Fibroblast of lung (primary cell): ENCODE results near the gene RET. TPM values are rescaled to one million over a fixed set of nuclear protein-coding genes. Genes with fewer than 3 reads are reported as not detected.

Experiments
- DNase-seq, 2 donors: peaks; one replicate each; pipeline versions ENCODE4 v3.0.0 to v3.0.0-alpha.2; 2010; ENCODE audit warnings: low read depth in 2 of 2
- H2AFZ ChIP-seq: 2 replicates; pipeline ENCODE4 v1.5.1; 2012; ENCODE audit warnings: low read length, control low read depth, inconsistent platforms
- H3K27ac ChIP-seq: 2 replicates; pipeline ENCODE4 v1.5.1; 2011; ENCODE audit warnings: low read length, control low read depth; ENCODE audit not compliant: insufficient read depth
- H3K27me3 ChIP-seq: 2 replicates; pipeline ENCODE4 v1.5.1; 2011; ENCODE audit warnings: mild to moderate bottlenecking, low read length; ENCODE audit not compliant: control insufficient read depth, insufficient read depth
- H3K36me3 ChIP-seq: 2 replicates; pipeline ENCODE4 v1.5.1; 2011; ENCODE audit warnings: low read length; ENCODE audit not compliant: control insufficient read depth, insufficient read depth
- H3K4me1 ChIP-seq: 2 replicates; pipeline ENCODE4 v1.5.1; 2011; ENCODE audit warnings: low read length; ENCODE audit not compliant: control insufficient read depth, insufficient read depth; ENCODE audit errors: extremely low read depth
- H3K4me2 ChIP-seq: 2 replicates; pipeline ENCODE4 v1.5.1; 2011; ENCODE audit warnings: low read length, control low read depth; ENCODE audit not compliant: insufficient read depth; ENCODE audit errors: extremely low read depth
- H3K4me3 ChIP-seq, 4 experiments: fragments of 200-600 bp in 1 of 4; sonication (generic) in 1 of 4; replicated peaks in 1 of 4; 2 replicates each; pipeline ENCODE4 v1.5.1; 2011 to 2016; ENCODE audit warnings: low read length in 4 of 4, low read depth in 3 of 4, mild to moderate bottlenecking in 3 of 4, control low read depth in 2 of 4, inconsistent platforms in 1 of 4, mixed read lengths in 1 of 4; ENCODE audit not compliant: insufficient read depth in 1 of 4; ENCODE audit errors: control extremely low read depth in 1 of 4
- H3K79me2 ChIP-seq: 2 replicates; pipeline ENCODE4 v1.5.1; 2012; ENCODE audit warnings: mild to moderate bottlenecking, low read length, inconsistent platforms; ENCODE audit not compliant: control insufficient read depth, insufficient read depth
- H3K9ac ChIP-seq: 2 replicates; pipeline ENCODE4 v1.5.1; 2011; ENCODE audit warnings: mild to moderate bottlenecking, low read length, control low read depth; ENCODE audit not compliant: insufficient read depth
- H3K9me3 ChIP-seq: 2 replicates; pipeline ENCODE4 v1.5.1; 2012; ENCODE audit warnings: low read depth, low read length; ENCODE audit not compliant: control insufficient read depth, insufficient read depth
- H4K20me1 ChIP-seq: 2 replicates; pipeline ENCODE4 v1.5.1; 2011; ENCODE audit warnings: low read length; ENCODE audit not compliant: control insufficient read depth, insufficient read depth; ENCODE audit errors: extremely low read depth
- CTCF ChIP-seq, 2 donors: IDR thresholded peaks in 1 of 2; conservative IDR thresholded peaks in 1 of 2; 1 replicate in 1 of 2; 2 replicates in 1 of 2; pipeline ENCODE4 v1.5.1; 2011 to 2012; ENCODE audit warnings: low read length in 2 of 2, control low read depth in 1 of 2, inconsistent platforms in 1 of 2, low read depth in 1 of 2, mild to moderate bottlenecking in 1 of 2
- EZH2 ChIP-seq: IDR thresholded peaks from 2 replicates; pipeline ENCODE4 v1.5.1; 2012; ENCODE audit warnings: low read length, control low read depth, mild to moderate bottlenecking; ENCODE audit errors: missing control alignments
- polyA plus RNA-seq, 2 donors: library from polyadenylated mRNA; depleted of rRNA in 1 of 2; stranded (reverse) in 1 of 2; unstranded in 1 of 2; fragments of >200 nt; gene quantifications; 2 replicates each; pipeline ENCODE4 v1.2.1, GENCODE V29; 2011 to 2012; ENCODE audit warnings: missing spikeins in 1 of 2
- total RNA-seq: library from RNA; depleted of rRNA; stranded (reverse); fragments of >200 nt; gene quantifications from 2 replicates; pipeline ENCODE4 v1.2.1, GENCODE V29; 2014

Gene RET
- total and polyA plus RNA-seq, 2 donors (not counting 1 experiment from before 2014, with no cell fraction given), result 0.08 to 0.83 TPM

GRCh38 chr10:43067391-43068135 lies 9.3 kb upstream of the RET start:
- H3K9me3 ChIP-seq, result no peaks in the 10 kb centered on the region
- no peaks in the 10 kb centered on the region for H3K79me2 ChIP-seq
- TF ChIP-seq CTCF (conservative IDR thresholded peaks at IDR 0.05 in 1 of 2, IDR thresholded peaks at IDR 0.05 in 1 of 2; ENCODE audit: low read depth in 1 of 2, low read length in 2 of 2) (no peak), EZH2 (no peak)
- H3K27me3 ChIP-seq, result peaks cover 7% of the 10 kb centered on the region
- no peak overlapping the region for H3K27ac ChIP-seq
- H3K9ac ChIP-seq, result no peak overlapping the region
- no peaks in the 10 kb centered on the region for H3K4me1 ChIP-seq
- no peak overlapping the region for H3K4me3 ChIP-seq
- H4K20me1 ChIP-seq, result no peaks in the 10 kb centered on the region
- H3K36me3 ChIP-seq, result no peaks in the 10 kb centered on the region
- H2AFZ ChIP-seq, result no peak overlapping the region
- H3K4me2 ChIP-seq, result no peak overlapping the region
- no peak for DNase-seq

GRCh38 chr10:43068136-43068395 lies 8.8 kb upstream of the RET start:
- Histone ChIP-seq H3K36me3 (no peaks in the 10 kb centered on the region), H2AFZ (no peak overlapping the region)
- DNase-seq, result no peak

More at GRCh38 chr10:43068136-43068395, 8.8 kb upstream of the RET start:
- Histone ChIP-seq H3K4me3 (no peak overlapping the region), H3K4me2 (no peak overlapping the region), H3K79me2 (no peaks in the 10 kb centered on the region), H3K27ac (no peak overlapping the region), H3K27me3 (peaks cover 7% of the 10 kb centered on the region), H3K9me3 (no peaks in the 10 kb centered on the region), H4K20me1 (no peaks in the 10 kb centered on the region), H3K4me1 (no peaks in the 10 kb centered on the region), H3K9ac (no peak overlapping the region)
- TF ChIP-seq CTCF (conservative IDR thresholded peaks at IDR 0.05 in 1 of 2, IDR thresholded peaks at IDR 0.05 in 1 of 2; ENCODE audit: low read depth in 1 of 2, low read length in 2 of 2) (no peak), EZH2 (no peak)
